GM21717 (cell line): ENCODE data around the gene KRTAP12-4.
"Not testable (repeated sequence)": the region's sequence is repeated elsewhere in the genome, so short reads cannot be mapped to it uniquely, and the experiment has no call there.

Experiments
- ATAC-seq: cut with Tn5 transposase; IDR thresholded peaks from one replicate; pipeline ENCODE4 v1.9.1; 2021; ENCODE audit warnings: mild to moderate bottlenecking, moderate library complexity; ENCODE audit not compliant: unreplicated experiment

The KRTAP12-4 gene

GRCh38 chr21:44654576-44655175, at the start of gene KRTAP12-4:
Gene KRTAP12-4, minus strand, starts transcription at chr21:44654659. Its CDS starts 45 bp downstream, at chr21:44654614.
- no peak for ATAC-seq

GRCh38 chr21:44703731-44704635, 49.5 kb upstream of the KRTAP12-4 start:
- ATAC-seq, result no peak

- ATAC-seq, result no peak
These were observed 48.7 kb upstream of the KRTAP12-4 start for GRCh38 chr21:44702973-44703730.

GRCh38 chr21:44702111-44702972, 47.9 kb upstream of the KRTAP12-4 start:
- no peak for ATAC-seq

- ATAC-seq, result no peak
These were observed 47.1 kb upstream of the KRTAP12-4 start for GRCh38 chr21:44701541-44701940.

- ATAC-seq, result no peak
These were observed 46.6 kb upstream of the KRTAP12-4 start for GRCh38 chr21:44701023-44701400.

GRCh38 chr21:44700101-44701022, 45.9 kb upstream of the KRTAP12-4 start:
- no peak for ATAC-seq

GRCh38 chr21:44699502-44700001, 45.1 kb upstream of the KRTAP12-4 start:
- no peak for ATAC-seq

- no peak for ATAC-seq
These were observed 43.6 kb upstream of the KRTAP12-4 start for GRCh38 chr21:44697811-44698734.

GRCh38 chr21:44697172-44697810, 42.8 kb upstream of the KRTAP12-4 start, which contains the start of gene KRTAP10-12:
Gene KRTAP10-12, plus strand, starts transcription at chr21:44697172. Its CDS starts 30 bp downstream, at chr21:44697202.
- not testable (repeated sequence) for ATAC-seq

GRCh38 chr21:44696572-44696971, 42.1 kb upstream of the KRTAP12-4 start:
- ATAC-seq, result no peak

- ATAC-seq, result no peak
These were observed 41.2 kb upstream of the KRTAP12-4 start for GRCh38 chr21:44695641-44696040.

- ATAC-seq, result no peak
These were observed 40.7 kb upstream of the KRTAP12-4 start for GRCh38 chr21:44695184-44695583.

GRCh38 chr21:44694776-44695175, 40.3 kb upstream of the KRTAP12-4 start:
- ATAC-seq, result no peak

GRCh38 chr21:44692798-44693512, 38.5 kb upstream of the KRTAP12-4 start:
- no peak for ATAC-seq

- no peak for ATAC-seq
These were observed 37.2 kb upstream of the KRTAP12-4 start for GRCh38 chr21:44691686-44692085.

- not testable (repeated sequence) for ATAC-seq
These were observed 35.3 kb upstream of the KRTAP12-4 start for GRCh38 chr21:44689740-44690139.
